Activated T-helper 9 cell treated with anti-CD3 and anti-CD28 coated beads, Interleukin-2, amount 50 U/mL, for 16 hours (primary cell): ENCODE measurements around the gene MPPED2.
"Not testable (repeated sequence)": the region's sequence is repeated elsewhere in the genome, so short reads cannot be mapped to it uniquely, and the experiment has no call there.

ENCODE experiments used
- DNase-seq: peaks from one replicate; pipeline ENCODE4 v3.0.0-alpha.2; 2020; ENCODE audit warnings: low read depth

MPPED2 gene

GRCh38 chr11:30578406-30578805 is 7.7 kb downstream of the MPPED2 start:
- DNase-seq, result no peak

GRCh38 chr11:30573951-30574350 is 12.2 kb downstream of the MPPED2 start:
- no peak for DNase-seq

- no peak for DNase-seq
These were observed 17.2 kb downstream of the MPPED2 start for GRCh38 chr11:30568931-30569330.

GRCh38 chr11:30567644-30568043 is 18.5 kb downstream of the MPPED2 start:
- no peak for DNase-seq

GRCh38 chr11:30567120-30567519 is 19.0 kb downstream of the MPPED2 start:
- DNase-seq, result no peak

- DNase-seq, result no peak
These were observed 19.7 kb downstream of the MPPED2 start for GRCh38 chr11:30566482-30566881.

GRCh38 chr11:30565027-30565426 is 21.1 kb downstream of the MPPED2 start:
- DNase-seq, result no peak

- DNase-seq, result no peak
These were observed 24.3 kb downstream of the MPPED2 start for GRCh38 chr11:30561691-30562415.

GRCh38 chr11:30560206-30561106 is 25.7 kb downstream of the MPPED2 start:
- no peak for DNase-seq

GRCh38 chr11:30559004-30559403 is 27.1 kb downstream of the MPPED2 start:
- no peak for DNase-seq

GRCh38 chr11:30554587-30554986 is 31.6 kb downstream of the MPPED2 start:
- DNase-seq, result not testable (repeated sequence)

GRCh38 chr11:30553521-30554110 is 32.5 kb downstream of the MPPED2 start:
- DNase-seq, result no peak

GRCh38 chr11:30552839-30553238 is 33.3 kb downstream of the MPPED2 start:
- DNase-seq, result no peak

- DNase-seq, result no peak
These were observed 36.1 kb downstream of the MPPED2 start for GRCh38 chr11:30550022-30550542.

GRCh38 chr11:30549565-30549964 is 36.6 kb downstream of the MPPED2 start:
- DNase-seq, result no peak

GRCh38 chr11:30546334-30546733 is 39.8 kb downstream of the MPPED2 start:
- no peak for DNase-seq

- DNase-seq, result no peak
These were observed 40.6 kb downstream of the MPPED2 start for GRCh38 chr11:30545507-30545906.

GRCh38 chr11:30543066-30543465 is 43.1 kb downstream of the MPPED2 start:
- no peak for DNase-seq

GRCh38 chr11:30540781-30541180 is 45.4 kb downstream of the MPPED2 start:
- no peak for DNase-seq

GRCh38 chr11:30538251-30538650 is 47.9 kb downstream of the MPPED2 start:
- no peak for DNase-seq

GRCh38 chr11:30535818-30536217 is 50.3 kb downstream of the MPPED2 start:
- no peak for DNase-seq

- DNase-seq, result no peak
These were observed 52.7 kb downstream of the MPPED2 start for GRCh38 chr11:30533445-30533947.
